Retinal pigment epithelial cell (primary cell): ENCODE results near the gene POMC.
"Not testable (repeated sequence)": the region's sequence is repeated elsewhere in the genome, so short reads cannot be mapped to it uniquely, and the experiment has no call there.

Experiments used
- DNase-seq: peaks from one replicate; pipeline ENCODE4 v3.0.0-alpha.2; 2010; ENCODE audit warnings: low read depth
- H3K4me3 ChIP-seq: 2 replicates; pipeline ENCODE4 v1.5.1; 2011; ENCODE audit warnings: mild to moderate bottlenecking, low read length, control low read depth, moderate library complexity
- TF ChIP-seq, protein P1 (sequence below): conservative IDR thresholded peaks from 2 replicates; pipeline ENCODE4 v1.5.1; 2011; ENCODE audit warnings: low read depth, low read length, control low read depth, inconsistent platforms

Gene POMC

DNA sequence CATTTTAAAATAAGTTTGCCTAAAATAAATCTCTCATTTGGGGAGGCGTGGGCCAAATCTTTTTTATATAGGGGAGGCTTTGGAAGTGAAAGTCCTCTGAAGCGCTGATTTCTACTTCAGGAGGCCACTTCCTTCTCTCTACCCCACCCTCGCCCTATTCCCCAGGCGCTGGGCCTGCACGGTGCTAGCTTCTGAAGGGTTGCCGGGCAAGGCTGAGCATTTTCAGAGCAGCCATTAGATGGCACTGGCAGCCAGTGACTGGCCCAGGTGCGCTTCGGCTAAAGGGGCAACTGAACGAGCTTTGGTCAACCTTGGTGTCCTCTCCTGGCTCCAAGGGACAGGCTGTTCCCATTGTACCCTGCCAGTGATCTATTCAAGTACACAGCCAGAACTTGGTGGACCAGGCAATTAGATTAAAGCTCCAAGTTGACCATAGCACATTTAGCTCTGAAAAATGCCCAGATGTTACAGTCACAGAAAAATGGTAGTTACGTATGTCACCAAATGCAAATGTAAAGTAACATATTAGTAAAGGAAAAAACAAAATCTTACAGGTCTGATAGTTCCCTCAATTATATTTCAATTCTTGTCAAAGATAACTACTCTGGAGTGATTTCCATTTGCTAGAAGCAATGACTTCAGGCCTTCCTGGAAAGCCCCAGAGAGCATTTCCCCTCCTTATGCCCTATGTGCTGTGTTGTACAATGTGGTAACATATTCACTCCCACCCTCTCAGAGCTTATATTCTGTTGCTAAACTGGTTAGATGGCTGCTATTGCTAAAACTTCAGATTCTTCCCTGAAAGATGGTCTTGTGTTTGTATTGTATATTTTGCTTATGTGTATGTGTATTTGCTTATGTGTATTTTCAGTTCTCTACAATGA, 2.1 kb downstream of the POMC start:
- H3K4me3 ChIP-seq: no peak overlapping the region
- no peak for DNase-seq

DNA sequence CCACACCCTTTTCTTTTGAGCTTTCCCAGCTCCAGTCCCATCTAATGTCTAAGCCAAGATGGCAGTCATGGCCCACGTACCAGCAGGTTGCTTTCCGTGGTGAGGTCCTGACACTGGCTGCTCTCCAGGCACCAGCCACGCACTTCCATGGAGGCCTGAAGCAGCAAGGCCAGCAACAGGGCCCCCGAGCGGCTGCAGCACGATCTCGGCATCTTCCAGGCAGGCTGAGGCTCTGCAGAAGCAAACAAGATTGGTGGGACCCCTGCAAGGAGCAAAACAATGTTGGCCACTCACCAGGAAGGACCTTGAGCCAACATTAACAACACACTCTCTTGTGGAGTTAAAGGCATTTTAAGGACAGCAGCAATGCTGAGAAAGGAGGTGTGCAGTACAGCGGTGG, 3.8 kb downstream of the POMC start:
- no peak overlapping the region for H3K4me3 ChIP-seq
- DNase-seq: no peak
- TF ChIP-seq, protein P1, sequence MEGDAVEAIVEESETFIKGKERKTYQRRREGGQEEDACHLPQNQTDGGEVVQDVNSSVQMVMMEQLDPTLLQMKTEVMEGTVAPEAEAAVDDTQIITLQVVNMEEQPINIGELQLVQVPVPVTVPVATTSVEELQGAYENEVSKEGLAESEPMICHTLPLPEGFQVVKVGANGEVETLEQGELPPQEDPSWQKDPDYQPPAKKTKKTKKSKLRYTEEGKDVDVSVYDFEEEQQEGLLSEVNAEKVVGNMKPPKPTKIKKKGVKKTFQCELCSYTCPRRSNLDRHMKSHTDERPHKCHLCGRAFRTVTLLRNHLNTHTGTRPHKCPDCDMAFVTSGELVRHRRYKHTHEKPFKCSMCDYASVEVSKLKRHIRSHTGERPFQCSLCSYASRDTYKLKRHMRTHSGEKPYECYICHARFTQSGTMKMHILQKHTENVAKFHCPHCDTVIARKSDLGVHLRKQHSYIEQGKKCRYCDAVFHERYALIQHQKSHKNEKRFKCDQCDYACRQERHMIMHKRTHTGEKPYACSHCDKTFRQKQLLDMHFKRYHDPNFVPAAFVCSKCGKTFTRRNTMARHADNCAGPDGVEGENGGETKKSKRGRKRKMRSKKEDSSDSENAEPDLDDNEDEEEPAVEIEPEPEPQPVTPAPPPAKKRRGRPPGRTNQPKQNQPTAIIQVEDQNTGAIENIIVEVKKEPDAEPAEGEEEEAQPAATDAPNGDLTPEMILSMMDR: no peak

More for the DNA sequence above, 2.1 kb downstream of the POMC start:
- TF ChIP-seq, protein P1: peak; percentile 47

DNA sequence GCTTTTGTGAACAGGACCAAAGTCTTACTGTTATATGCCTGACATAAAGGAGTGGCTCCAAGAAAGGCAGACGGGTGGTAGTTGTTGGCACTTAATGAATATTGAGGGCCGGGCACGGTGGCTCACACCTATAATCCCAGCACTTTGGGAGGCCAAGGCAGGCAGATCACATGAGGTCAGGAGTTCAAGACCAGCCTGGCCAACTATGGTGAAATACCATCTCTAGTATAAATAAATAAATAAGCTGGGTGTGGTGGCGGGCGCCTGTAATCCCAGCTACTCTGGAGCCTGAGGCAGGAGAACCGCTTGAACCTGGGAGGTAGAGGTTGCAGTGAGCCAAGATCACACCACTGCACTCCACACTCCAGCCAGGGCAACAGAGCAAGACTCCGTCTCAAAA, 6.3 kb downstream of the POMC start:
- not testable (repeated sequence) for DNase-seq, H3K4me3 ChIP-seq

DNA sequence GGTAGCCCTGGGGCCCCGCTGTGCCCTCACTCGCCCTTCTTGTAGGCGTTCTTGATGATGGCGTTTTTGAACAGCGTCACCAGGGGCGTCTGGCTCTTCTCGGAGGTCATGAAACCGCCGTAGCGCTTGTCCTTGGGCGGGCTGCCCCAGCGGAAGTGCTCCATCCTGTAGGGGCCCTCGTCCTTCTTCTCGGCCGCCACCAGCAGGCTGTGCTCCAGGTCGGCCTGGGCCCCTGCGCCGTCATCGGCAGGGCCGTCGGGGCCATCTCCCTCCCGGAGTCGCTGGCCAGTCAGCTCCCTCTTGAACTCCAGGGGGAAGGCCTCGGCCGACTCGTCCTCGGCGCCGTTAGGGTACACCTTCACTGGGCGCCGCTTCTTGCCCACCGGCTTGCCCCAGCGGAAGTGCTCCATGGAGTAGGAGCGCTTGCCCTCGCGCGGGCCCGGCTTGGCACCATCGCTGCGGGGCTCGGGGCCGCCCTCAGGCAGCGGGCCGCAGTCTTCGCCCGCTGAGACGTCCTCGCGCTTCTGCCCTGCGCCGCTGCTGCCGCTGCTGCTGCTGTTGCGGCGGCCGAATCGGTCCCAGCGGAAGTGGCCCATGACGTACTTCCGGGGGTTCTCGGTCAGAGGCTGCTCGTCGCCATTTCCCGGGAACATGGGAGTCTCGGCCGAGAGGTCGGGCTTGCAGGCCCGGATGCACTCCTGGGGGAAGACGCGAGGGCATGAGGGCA, 7.2 kb downstream of the POMC start:
- TF ChIP-seq, protein P1: no peak
- no peak overlapping the region for H3K4me3 ChIP-seq
- DNase-seq: no peak

DNA sequence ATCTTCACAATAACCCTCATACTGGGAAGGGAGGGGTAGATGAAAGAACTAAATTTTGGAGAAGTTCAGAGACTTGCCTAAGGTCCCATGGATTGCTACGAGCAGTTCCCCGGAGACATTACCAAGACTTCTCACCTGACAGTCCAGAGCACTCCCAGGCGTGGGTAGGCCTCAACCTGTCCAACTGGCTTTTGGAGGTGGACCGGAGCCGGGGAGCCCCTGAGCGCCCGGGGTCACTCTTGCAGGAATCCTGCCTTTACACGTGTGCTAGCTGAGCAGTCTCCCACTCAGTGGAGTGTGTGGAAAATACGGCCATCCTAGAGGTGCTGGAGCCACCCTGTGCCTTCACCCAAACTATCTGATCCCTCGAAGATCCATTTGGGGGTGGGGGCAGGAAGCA, 8.0 kb downstream of the POMC start:
- no peak overlapping the region for H3K4me3 ChIP-seq
- no peak for DNase-seq
- TF ChIP-seq, protein P1: no peak

DNA sequence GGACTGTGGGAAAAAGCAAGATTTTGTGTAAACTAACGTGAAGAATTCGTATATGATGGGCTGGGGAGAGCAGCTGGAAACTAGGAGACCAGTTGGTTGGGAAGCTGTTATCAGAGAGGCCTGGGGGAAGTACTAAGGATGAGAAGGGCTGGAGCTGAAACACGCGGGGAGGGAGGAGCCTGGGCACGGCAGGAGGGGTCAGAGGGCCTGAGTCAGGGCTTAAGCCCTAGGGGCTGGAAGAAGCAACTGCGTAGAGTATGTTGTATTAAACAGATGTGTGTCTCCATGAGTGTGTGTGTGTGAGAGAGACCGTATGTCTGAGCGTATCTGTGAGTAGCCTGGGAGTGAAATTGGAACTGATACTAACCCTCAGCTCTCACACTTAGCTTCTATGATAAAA, 8.4 kb downstream of the POMC start:
- no peak overlapping the region for H3K4me3 ChIP-seq
- DNase-seq: no peak
- TF ChIP-seq, protein P1: no peak

DNA sequence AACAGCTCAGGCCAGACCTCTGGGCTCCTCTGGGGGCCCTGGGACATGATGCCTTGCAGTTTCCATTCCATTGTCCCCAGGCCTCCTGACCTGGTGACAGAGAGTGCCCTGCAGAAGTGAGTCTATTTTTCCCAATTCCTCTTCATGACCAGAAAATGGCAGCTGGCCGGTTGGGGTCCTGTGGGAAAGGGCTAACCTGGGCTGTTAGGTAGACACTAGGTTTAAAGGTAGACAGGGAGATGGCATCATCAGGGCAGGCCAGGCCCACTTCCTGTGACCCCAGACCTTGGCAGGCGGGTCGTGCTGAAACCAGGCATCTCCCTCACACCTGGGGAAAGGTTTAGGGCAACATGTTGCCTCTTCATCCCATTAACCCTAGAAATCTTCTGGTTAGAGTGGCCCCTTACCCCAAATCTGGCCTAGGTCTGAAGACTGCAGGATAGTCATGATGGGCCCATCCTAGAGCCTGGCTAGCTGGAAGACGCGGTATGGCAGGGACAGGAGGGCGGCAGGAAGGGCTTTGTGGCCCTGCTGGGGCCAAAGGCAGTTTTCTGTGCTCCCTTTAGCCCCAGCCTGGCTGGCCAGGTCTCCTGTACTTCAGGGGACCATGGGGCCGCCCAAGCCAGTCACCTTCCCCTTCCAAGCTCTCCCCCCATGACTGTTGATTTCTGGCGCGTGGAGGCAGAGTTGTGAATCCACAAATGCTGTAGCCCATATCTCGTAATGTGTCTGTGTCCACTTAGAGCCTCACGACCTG, 10.1 kb downstream of the POMC start:
- no peak overlapping the region for H3K4me3 ChIP-seq
- TF ChIP-seq, protein P1: no peak
- no peak for DNase-seq
